Mucosa of stomach (tissue), 1 donor: Measurements from ENCODE around the gene XPNPEP1.

Experiments used
- H3K27me3 ChIP-seq: one replicate; pipeline ENCODE4 v1.7.0; 2013; ENCODE audit warnings: mild to moderate bottlenecking, low read length; ENCODE audit not compliant: control insufficient read depth, insufficient read depth
- H3K36me3 ChIP-seq: one replicate; pipeline ENCODE4 v1.7.0; 2013; ENCODE audit warnings: low read length; ENCODE audit not compliant: control insufficient read depth, insufficient read depth
- H3K4me1 ChIP-seq: one replicate; pipeline ENCODE4 v1.7.0; 2013; ENCODE audit warnings: mild to moderate bottlenecking, low read length; ENCODE audit not compliant: control insufficient read depth, insufficient read depth
- H3K4me3 ChIP-seq: one replicate; pipeline ENCODE4 v1.7.0; 2013; ENCODE audit warnings: low read length
- H3K9ac ChIP-seq: one replicate; pipeline ENCODE4 v1.7.0; 2013; ENCODE audit warnings: mild to moderate bottlenecking, low read length, moderate library complexity
- H3K9me3 ChIP-seq: one replicate; pipeline ENCODE4 v1.7.0; 2013; ENCODE audit warnings: mild to moderate bottlenecking, low read length, moderate library complexity; ENCODE audit not compliant: control insufficient read depth
- donor health status: Pancreatic carcinoma.

The XPNPEP1 gene

GRCh38 chr10:109863775-109864174 is 59.5 kb downstream of the XPNPEP1 start:
- Histone ChIP-seq H3K9ac (no peak overlapping the region), H3K4me3 (no peak overlapping the region), H3K27me3 (no peaks in the 10 kb centered on the region), H3K36me3 (peaks cover 4% of the 10 kb centered on the region), H3K9me3 (no peaks in the 10 kb centered on the region), H3K4me1 (no peaks in the 10 kb centered on the region)

- H3K9ac ChIP-seq, result no peak overlapping the region
- peaks cover 4% of the 10 kb centered on the region for H3K36me3 ChIP-seq
- no peaks in the 10 kb centered on the region for H3K27me3 ChIP-seq
- H3K4me1 ChIP-seq, result no peaks in the 10 kb centered on the region
- H3K9me3 ChIP-seq, result no peaks in the 10 kb centered on the region
- no peak overlapping the region for H3K4me3 ChIP-seq
Observed at GRCh38 chr10:109862738-109863137, 60.6 kb downstream of the XPNPEP1 start.

GRCh38 chr10:109862041-109862440 is 61.3 kb downstream of the XPNPEP1 start:
- Histone ChIP-seq H3K27me3 (no peaks in the 10 kb centered on the region), H3K9ac (no peak overlapping the region), H3K4me3 (no peak overlapping the region), H3K4me1 (no peaks in the 10 kb centered on the region), H3K36me3 (peaks cover 4% of the 10 kb centered on the region), H3K9me3 (no peaks in the 10 kb centered on the region)

- H3K4me1 ChIP-seq, result no peaks in the 10 kb centered on the region
- H3K9me3 ChIP-seq, result no peaks in the 10 kb centered on the region
- H3K4me3 ChIP-seq, result no peak overlapping the region
- no peaks in the 10 kb centered on the region for H3K27me3 ChIP-seq
- H3K36me3 ChIP-seq, result peaks cover 2% of the 10 kb centered on the region
- H3K9ac ChIP-seq, result no peak overlapping the region
Observed at GRCh38 chr10:109861081-109861480, 62.2 kb downstream of the XPNPEP1 start.

GRCh38 chr10:109859221-109859620 is 64.1 kb downstream of the XPNPEP1 start:
- Histone ChIP-seq H3K9ac (no peak overlapping the region), H3K4me3 (no peak overlapping the region), H3K27me3 (no peaks in the 10 kb centered on the region), H3K9me3 (no peaks in the 10 kb centered on the region), H3K36me3 (no peaks in the 10 kb centered on the region), H3K4me1 (no peaks in the 10 kb centered on the region)

GRCh38 chr10:109855746-109856145 is 67.6 kb downstream of the XPNPEP1 start:
- Histone ChIP-seq H3K4me1 (no peaks in the 10 kb centered on the region), H3K27me3 (no peaks in the 10 kb centered on the region), H3K36me3 (no peaks in the 10 kb centered on the region), H3K9ac (no peak overlapping the region), H3K9me3 (no peaks in the 10 kb centered on the region), H3K4me3 (no peak overlapping the region)

- Histone ChIP-seq H3K27me3 (no peaks in the 10 kb centered on the region), H3K4me3 (no peak overlapping the region), H3K36me3 (no peaks in the 10 kb centered on the region), H3K4me1 (no peaks in the 10 kb centered on the region), H3K9ac (no peak overlapping the region), H3K9me3 (no peaks in the 10 kb centered on the region)
Observed at GRCh38 chr10:109853921-109854320, 69.4 kb downstream of the XPNPEP1 start.

GRCh38 chr10:109852475-109853037 is 70.8 kb downstream of the XPNPEP1 start:
- Histone ChIP-seq H3K4me3 (no peak overlapping the region), H3K4me1 (no peaks in the 10 kb centered on the region), H3K27me3 (no peaks in the 10 kb centered on the region), H3K9me3 (no peaks in the 10 kb centered on the region), H3K36me3 (no peaks in the 10 kb centered on the region), H3K9ac (no peak overlapping the region)

GRCh38 chr10:109851616-109852474 is 71.5 kb downstream of the XPNPEP1 start:
- Histone ChIP-seq H3K9me3 (no peaks in the 10 kb centered on the region), H3K27me3 (no peaks in the 10 kb centered on the region), H3K36me3 (no peaks in the 10 kb centered on the region), H3K9ac (no peak overlapping the region), H3K4me3 (no peak overlapping the region), H3K4me1 (no peaks in the 10 kb centered on the region)

GRCh38 chr10:109846832-109847231 is 76.5 kb downstream of the XPNPEP1 start:
- no peaks in the 10 kb centered on the region for H3K4me1 ChIP-seq
- no peaks in the 10 kb centered on the region for H3K9me3 ChIP-seq
- no peak overlapping the region for H3K4me3 ChIP-seq
- H3K36me3 ChIP-seq, result no peaks in the 10 kb centered on the region
- no peak overlapping the region for H3K9ac ChIP-seq
- peaks cover 3% of the 10 kb centered on the region for H3K27me3 ChIP-seq

- peaks cover 3% of the 10 kb centered on the region for H3K27me3 ChIP-seq
- no peaks in the 10 kb centered on the region for H3K9me3 ChIP-seq
- no peaks in the 10 kb centered on the region for H3K4me1 ChIP-seq
- no peak overlapping the region for H3K4me3 ChIP-seq
- H3K36me3 ChIP-seq, result no peaks in the 10 kb centered on the region
- no peak overlapping the region for H3K9ac ChIP-seq
Observed at GRCh38 chr10:109845308-109845707, 78.0 kb downstream of the XPNPEP1 start.

- Histone ChIP-seq H3K4me1 (no peaks in the 10 kb centered on the region), H3K4me3 (no peak overlapping the region), H3K9me3 (no peaks in the 10 kb centered on the region), H3K27me3 (peaks cover 3% of the 10 kb centered on the region), H3K36me3 (no peaks in the 10 kb centered on the region), H3K9ac (no peak overlapping the region)
Observed at GRCh38 chr10:109838592-109839244, 84.6 kb downstream of the XPNPEP1 start.
